CD4-positive, alpha-beta T cell treated with Interleukin-21 for 1 hour (primary cell): ENCODE data around the gene GNRH2.
"Not testable (repeated sequence)": the region's sequence is repeated elsewhere in the genome, so short reads cannot be mapped to it uniquely, and the experiment has no call there.

Experiments used
- DNase-seq: peaks from one replicate; pipeline ENCODE4 v3.0.0-alpha.2; 2020

GNRH2 gene

DNA sequence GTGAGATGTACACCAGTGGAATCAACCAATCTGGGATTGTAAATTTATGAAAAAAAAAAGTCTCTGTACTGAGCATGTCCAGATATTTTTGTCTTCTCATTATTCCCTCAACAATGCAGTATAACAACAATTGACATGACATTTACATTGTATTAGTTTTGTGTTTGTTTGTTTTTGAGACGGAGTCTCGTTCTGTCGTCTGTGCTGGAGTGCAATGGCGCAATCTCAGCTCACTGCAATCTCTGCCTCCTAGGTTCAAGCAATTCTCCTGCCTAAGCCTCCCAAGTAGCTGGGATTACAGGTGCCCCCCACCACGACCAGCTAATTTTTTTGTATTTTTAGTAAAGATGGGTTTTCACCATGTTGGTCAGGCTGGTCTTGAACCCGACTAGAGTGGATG lies 31.9 kb downstream of the GNRH2 start:
- DNase-seq, result not testable (repeated sequence)

- DNase-seq, result no peak
Measured at GRCh38 chr20:3077618-3078134, 34.3 kb downstream of the GNRH2 start.

GRCh38 chr20:3080939-3081388 lies 37.5 kb downstream of the GNRH2 start:
- DNase-seq, result no peak

GRCh38 chr20:3081641-3082040 lies 38.2 kb downstream of the GNRH2 start:
- no peak for DNase-seq

DNA sequence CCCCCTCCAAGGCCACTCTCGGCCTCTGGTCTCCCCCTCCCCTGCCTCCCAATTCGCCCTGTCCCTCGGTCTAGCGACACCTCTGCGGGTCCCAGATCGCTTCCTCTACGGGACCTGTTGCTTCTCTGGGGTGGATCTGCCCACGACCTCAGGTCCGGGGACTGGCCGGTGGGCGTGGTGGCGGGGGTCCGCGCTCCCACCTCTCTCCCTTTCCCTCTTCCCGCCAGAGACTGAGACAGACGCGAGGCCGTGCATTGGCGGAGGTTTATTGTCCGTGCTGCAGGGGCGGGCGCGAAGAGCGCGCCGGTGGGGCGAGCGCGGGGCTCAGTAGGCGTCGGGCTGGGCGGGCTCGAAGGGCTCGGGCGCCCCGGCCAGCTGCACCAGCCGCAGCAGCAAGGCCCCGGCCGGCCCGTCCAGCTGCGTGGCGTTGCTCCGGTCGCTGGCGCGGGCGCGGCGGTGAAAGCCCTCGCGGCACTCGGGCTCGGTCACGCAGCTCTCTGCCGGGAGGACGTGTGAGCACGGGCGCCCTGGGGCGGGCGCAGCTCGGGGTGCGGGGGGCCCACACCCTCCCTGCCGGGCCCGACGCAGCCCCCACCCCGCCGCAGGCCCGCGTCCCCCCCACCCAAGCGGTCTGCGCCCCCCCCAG lies 39.0 kb downstream of the GNRH2 start:
- no peak for DNase-seq

DNA sequence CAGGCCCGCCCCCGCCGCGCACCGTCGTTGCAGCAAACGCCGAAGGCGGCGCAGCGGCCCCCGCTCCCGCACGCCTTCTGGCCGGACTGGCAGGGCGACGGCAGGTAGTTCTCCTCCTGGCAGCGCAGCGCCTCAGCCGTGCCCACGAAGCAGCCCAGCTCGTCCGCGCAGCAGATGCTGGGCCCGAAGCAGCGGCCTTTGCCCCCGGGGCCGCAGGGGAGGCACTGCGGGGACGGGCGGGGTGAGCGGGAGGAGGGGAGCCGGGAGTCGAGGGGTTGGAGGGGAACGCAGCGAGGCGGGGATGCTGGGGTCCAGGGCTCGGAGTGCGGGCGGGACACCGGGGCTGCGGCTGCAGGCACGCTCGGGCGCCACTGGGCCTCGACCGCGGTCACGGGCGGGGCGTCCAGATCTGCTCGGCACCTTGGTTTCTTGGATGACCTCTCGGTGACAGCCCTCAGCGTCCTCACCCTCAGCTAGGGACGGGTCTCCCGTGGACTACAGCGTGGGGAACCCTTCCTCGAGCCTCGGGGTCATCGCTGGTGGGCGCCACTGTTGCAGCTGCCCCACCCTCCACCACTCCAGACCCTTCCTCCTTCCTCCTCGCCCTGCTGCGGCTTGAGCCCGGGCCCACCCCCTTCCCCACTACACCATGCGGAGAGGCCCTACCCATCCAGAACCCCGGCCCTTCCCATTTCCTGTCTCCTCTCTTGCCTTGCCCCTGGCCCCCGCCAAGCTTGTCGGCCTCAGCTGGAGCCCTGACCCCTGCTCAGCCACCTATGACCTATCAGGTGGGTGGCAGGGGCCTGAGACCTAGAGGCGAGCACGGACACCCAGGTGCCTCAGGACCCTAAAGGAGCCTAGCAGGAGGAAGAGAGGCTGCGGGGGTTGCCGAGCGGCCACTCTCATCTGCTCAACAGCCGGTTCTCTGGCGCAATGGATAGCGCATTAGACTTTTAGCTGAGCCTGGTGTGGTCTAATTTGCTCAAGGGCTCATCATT lies 39.8 kb downstream of the GNRH2 start:
- no peak for DNase-seq

- DNase-seq, result no peak
Measured at GRCh38 chr20:3084283-3084985, 41.0 kb downstream of the GNRH2 start, which contains the start of gene AVP. Gene AVP (minus strand): TSS chr20:3084724. CDS start chr20:3084674, 50 bp downstream.

DNA sequence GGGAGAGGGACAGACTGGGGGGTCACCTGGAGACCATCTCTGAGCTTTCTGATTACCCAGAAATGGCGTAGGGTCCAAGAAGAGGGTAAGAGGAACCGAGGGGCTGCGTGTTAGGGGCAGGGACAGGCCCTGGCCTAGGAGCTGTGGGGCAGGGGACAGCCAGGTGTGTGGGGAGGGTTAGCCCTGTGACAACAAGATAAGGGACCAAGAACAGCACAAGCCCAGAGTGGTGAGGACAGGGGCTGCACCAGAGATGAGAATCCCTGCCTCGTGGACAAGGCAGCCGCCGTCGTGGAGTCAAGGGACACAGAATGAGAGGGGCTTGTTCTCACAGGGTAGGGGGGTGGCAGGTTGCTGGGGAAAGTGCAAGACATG lies 41.6 kb downstream of the GNRH2 start:
- DNase-seq, result no peak

DNA sequence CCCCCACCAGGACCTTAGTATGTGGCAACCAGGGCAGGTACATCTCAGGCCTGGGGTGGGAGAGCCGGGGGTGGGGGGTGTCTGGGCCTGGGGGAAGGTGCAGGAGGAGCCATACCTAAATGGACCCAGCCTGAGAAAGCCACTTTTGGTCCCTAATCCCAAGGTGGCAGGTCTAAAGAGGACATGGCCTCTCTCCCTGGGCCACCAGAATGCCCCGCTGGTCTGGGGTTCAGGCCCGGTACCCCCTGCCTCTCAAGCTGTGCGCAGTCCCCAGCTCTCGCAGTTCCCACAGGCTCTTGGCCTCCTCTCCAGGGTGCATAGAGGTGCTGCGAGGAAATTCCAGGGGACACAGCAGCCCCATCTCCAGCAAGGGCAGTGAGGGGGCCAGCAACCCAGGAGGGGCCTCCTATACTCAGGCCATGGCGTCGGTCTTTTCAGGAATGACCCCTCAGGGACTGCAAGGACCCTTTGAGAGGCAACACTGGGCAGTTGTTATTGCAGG lies 42.2 kb downstream of the GNRH2 start:
- no peak for DNase-seq

- DNase-seq, result no peak
Measured at GRCh38 chr20:3088031-3088430, 44.6 kb downstream of the GNRH2 start.

DNA sequence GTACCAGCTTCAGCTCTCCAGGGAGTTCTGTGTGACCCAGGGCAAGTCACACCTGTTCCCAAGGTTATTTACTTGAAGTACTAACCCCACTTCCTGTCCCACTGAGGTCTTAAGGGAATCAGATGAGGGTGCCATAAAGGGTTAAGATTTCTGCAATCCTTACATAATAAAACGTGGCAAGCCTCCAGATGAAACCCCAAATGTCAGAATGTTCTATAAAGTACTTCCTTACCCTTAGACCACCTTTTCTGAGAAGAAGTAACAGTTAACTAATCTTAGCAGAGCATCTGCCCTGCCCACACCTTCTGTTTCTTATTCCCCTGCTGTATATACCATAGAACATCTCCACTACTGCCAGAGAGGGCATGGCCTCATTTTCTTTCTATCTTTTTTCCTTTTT lies 47.1 kb downstream of the GNRH2 start:
- no peak for DNase-seq

GRCh38 chr20:3092611-3093379 lies 49.4 kb downstream of the GNRH2 start:
- peak; percentile 24 for DNase-seq

- peak; percentile 26 for DNase-seq
Measured at GRCh38 chr20:3093861-3094361, 50.5 kb downstream of the GNRH2 start.

DNA sequence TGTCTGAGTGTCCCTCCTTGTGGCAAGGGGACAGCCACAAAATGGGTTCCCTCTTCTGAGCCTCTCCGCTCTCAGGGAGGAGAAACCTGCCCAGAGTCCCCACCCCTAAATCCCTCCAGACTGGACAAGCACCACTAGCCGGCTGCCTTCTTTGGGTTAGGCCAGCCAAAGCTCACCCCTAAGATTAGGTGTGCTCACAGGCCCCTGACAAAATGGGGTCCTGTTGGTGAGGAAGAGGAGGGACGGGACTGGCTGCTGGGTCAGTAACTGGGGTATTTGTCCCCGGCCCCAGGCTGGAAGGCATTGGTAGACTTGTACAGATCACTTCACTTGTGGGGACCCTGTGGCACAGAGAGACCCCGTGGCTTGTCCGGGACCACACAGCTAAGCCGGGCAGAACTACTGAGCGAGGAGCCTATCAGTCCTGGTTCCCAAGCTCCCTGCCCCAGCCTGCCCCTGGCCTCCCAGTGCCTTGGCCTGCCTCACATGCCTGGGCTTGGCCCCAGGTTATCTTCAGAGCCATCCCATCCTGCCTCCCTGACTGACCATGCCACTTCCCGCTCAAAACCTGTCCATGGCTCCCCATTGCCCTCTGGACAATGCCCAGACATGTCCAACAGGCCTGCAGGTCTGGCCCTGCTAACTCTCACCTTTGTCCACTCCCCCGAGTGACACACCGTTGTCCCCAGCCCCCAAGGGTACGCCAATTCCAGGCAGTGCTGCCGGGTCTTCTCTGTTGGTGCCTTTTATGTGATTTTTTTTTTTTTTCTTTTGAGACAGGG lies 51.6 kb downstream of the GNRH2 start:
- no peak for DNase-seq
